Measurements from ENCODE around the gene ZNF330.

Gene ZNF330

GRCh38 chr4:141238186-141238585 lies 17.5 kb downstream of the ZNF330 start:
- DNase-seq = no peak

- DNase-seq = no peak
Measured at GRCh38 chr4:141240259-141240658, 19.6 kb downstream of the ZNF330 start.

GRCh38 chr4:141240671-141241070 lies 20.0 kb downstream of the ZNF330 start:
- DNase-seq = no peak

GRCh38 chr4:141241986-141242385 lies 21.3 kb downstream of the ZNF330 start:
- DNase-seq = no peak

GRCh38 chr4:141244419-141244818 lies 23.7 kb downstream of the ZNF330 start:
- DNase-seq = no peak

- no peak for DNase-seq
Measured at GRCh38 chr4:141246243-141246642, 25.5 kb downstream of the ZNF330 start.

GRCh38 chr4:141246683-141247429 lies 26.2 kb downstream of the ZNF330 start:
- DNase-seq = no peak

- DNase-seq = no peak
Measured at GRCh38 chr4:141247430-141247780, 26.7 kb downstream of the ZNF330 start.

- no peak for DNase-seq
Measured at GRCh38 chr4:141248029-141248428, 27.3 kb downstream of the ZNF330 start.

GRCh38 chr4:141248486-141248885 lies 27.8 kb downstream of the ZNF330 start:
- DNase-seq = no peak

GRCh38 chr4:141254326-141254725 lies 33.6 kb downstream of the ZNF330 start:
- DNase-seq = no peak

- DNase-seq = no peak
Measured at GRCh38 chr4:141255016-141255415, 34.3 kb downstream of the ZNF330 start.

- no peak for DNase-seq
Measured at GRCh38 chr4:141258558-141258957, 37.9 kb downstream of the ZNF330 start.

GRCh38 chr4:141275834-141276233 lies 55.1 kb downstream of the ZNF330 start:
- no peak for DNase-seq

GRCh38 chr4:141283152-141283551 lies 62.5 kb downstream of the ZNF330 start:
- no peak for DNase-seq

GRCh38 chr4:141283563-141283962 lies 62.9 kb downstream of the ZNF330 start:
- no peak for DNase-seq

Measured in NCI-H1436 treated with DMSO at 0.1 percent for 48 hours (cell line).